GM13976 (cell line): Measurements from ENCODE around the gene MORC1.

Experiments used
- DNase-seq: peaks from one replicate; pipeline ENCODE4 v3.0.0; 2012; ENCODE audit warnings: low spot score
- CTCF ChIP-seq: IDR thresholded peaks from 2 replicates; pipeline ENCODE4 v1.5.1; 2012; ENCODE audit warnings: borderline replicate concordance, mild to moderate bottlenecking; ENCODE audit not compliant: insufficient read depth; ENCODE audit errors: extremely low read depth, missing control alignments, control extremely low read depth
- in situ Hi-C: fragments of 300-500 bp; cut with MboI; formaldehyde crosslinking; loops from one replicate; pipeline ENCODE4 v1.12.0; 2022; ENCODE audit warnings: low sequenced_read_pairs, mixed read lengths, inconsistent platforms; ENCODE audit not compliant: unreplicated experiment

Gene MORC1

GRCh38 chr3:109023656-109024254 is 94.2 kb downstream of the MORC1 start:
- DNase-seq, result peak; percentile 33
- in situ Hi-C loops, result loop anchor here (10.0 kb wide), 1 partner anchor 61 kb away; no protein-coding TSS in a partner anchor
- peak; percentile 69 for TF ChIP-seq CTCF

- no peak for DNase-seq
- TF ChIP-seq CTCF, result no peak
- in situ Hi-C loops, result loop anchor here (10.0 kb wide), 1 partner anchor 62 kb away; no protein-coding TSS in a partner anchor
Observed at GRCh38 chr3:109023167-109023566, 94.8 kb downstream of the MORC1 start.

- no peak for TF ChIP-seq CTCF
- no peak for DNase-seq
- in situ Hi-C loops, result loop anchor here (10.0 kb wide), 1 partner anchor 63 kb away; no protein-coding TSS in a partner anchor
Observed at GRCh38 chr3:109021556-109021955, 96.4 kb downstream of the MORC1 start.

GRCh38 chr3:109018828-109019227 is 99.1 kb downstream of the MORC1 start:
- in situ Hi-C loops, result no loop called here
- TF ChIP-seq CTCF, result no peak
- DNase-seq, result no peak

GRCh38 chr3:109005443-109005842 is 112.5 kb downstream of the MORC1 start:
- TF ChIP-seq CTCF, result no peak

GRCh38 chr3:108998436-108998835 is 119.5 kb downstream of the MORC1 start:
- in situ Hi-C loops, result no loop called here
- no peak for TF ChIP-seq CTCF
- DNase-seq, result no peak

More at GRCh38 chr3:109005443-109005842, 112.5 kb downstream of the MORC1 start:
- no peak for DNase-seq
- in situ Hi-C loops, result no loop called here
